Testis (tissue), 3 donors: Measurements from ENCODE around the gene TLE3. TPM values are rescaled to one million over a fixed set of nuclear protein-coding genes. Genes with fewer than 3 reads are reported as not detected.

Experiments used
- DNase-seq: peaks from one replicate; pipeline ENCODE4 v3.0.0-alpha.2; 2019
- H3K27ac ChIP-seq, 2 donors: fragments of 200-600 bp; sonication (generic); one replicate each; pipeline ENCODE4 v1.5.1; 2019
- H3K27me3 ChIP-seq: fragments of 200-600 bp; sonication (generic); one replicate; pipeline ENCODE4 v1.5.1; 2019
- H3K36me3 ChIP-seq: fragments of 200-600 bp; sonication (generic); one replicate; pipeline ENCODE4 v1.5.1; 2017; ENCODE audit warnings: low read depth; ENCODE audit errors: missing control alignments
- H3K4me1 ChIP-seq: fragments of 200-600 bp; sonication (generic); one replicate; pipeline ENCODE4 v1.5.1; 2019
- H3K4me3 ChIP-seq, 2 donors: fragments of 200-600 bp; sonication (generic); one replicate each; pipeline ENCODE4 v1.5.1; 2017 to 2019
- H3K9me3 ChIP-seq: fragments of 200-600 bp; sonication (generic); one replicate; pipeline ENCODE4 v1.5.1; 2017
- POLR2A ChIP-seq: fragments of 450-650 bp; IDR thresholded peaks from one replicate; pipeline ENCODE4 v1.6.1; 2017; ENCODE audit warnings: antibody characterized with exemption, mild to moderate bottlenecking, moderate library complexity
- WGBS, 2 donors: methylation state at CpG; one replicate each; pipeline ENCODE4 v1.1.5; 2018; 5-methylcytosine and 5-hydroxymethylcytosine counted together
- intact Hi-C: fragments of 100-400 bp; cut with DNase I; formaldehyde crosslinking; loops from one replicate; pipeline ENCODE4 v1.15.1; 2023; ENCODE audit warnings: low total_unique reads
- polyA plus RNA-seq: library from polyadenylated mRNA; stranded (reverse); fragments of 350-450 nt; fragmentation: Illumina TruSeq; extraction: RNeasy Lipid Tissue Mini Kit (QIAGEN cat#74804); gene quantifications from one replicate; pipeline ENCODE4 v1.2.3, GENCODE V29; 2014; ENCODE audit warnings: low read depth, low replicate concordance; ENCODE audit not compliant: insufficient read depth
- total RNA-seq, 2 donors: library from RNA; depleted of rRNA; stranded (reverse); fragments of >200 nt; gene quantifications; one replicate each; pipeline ENCODE4 v1.2.3, GENCODE V29; 2016
- TF ChIP-seq, protein P1 (sequence below), 3 experiments: fragments of 450-650 bp in 2 of 3; fragments of 200-600 bp in 1 of 3; sonication (generic) in 1 of 3; IDR thresholded peaks; one replicate each; pipeline ENCODE4 v1.5.1; 2016 to 2019; ENCODE audit warnings: antibody characterized with exemption in 3 of 3, mild to moderate bottlenecking in 2 of 3, moderate library complexity in 1 of 3

Gene TLE3
- total and polyA plus RNA-seq, 3 donors from 2014 or later: 60.5 to 139 (median 99.5) TPM

GRCh38 chr15:70100474-70101341 is 3.0 kb upstream of the TLE3 start:
- intact Hi-C loops: no loop called here
- TF ChIP-seq, protein P1, sequence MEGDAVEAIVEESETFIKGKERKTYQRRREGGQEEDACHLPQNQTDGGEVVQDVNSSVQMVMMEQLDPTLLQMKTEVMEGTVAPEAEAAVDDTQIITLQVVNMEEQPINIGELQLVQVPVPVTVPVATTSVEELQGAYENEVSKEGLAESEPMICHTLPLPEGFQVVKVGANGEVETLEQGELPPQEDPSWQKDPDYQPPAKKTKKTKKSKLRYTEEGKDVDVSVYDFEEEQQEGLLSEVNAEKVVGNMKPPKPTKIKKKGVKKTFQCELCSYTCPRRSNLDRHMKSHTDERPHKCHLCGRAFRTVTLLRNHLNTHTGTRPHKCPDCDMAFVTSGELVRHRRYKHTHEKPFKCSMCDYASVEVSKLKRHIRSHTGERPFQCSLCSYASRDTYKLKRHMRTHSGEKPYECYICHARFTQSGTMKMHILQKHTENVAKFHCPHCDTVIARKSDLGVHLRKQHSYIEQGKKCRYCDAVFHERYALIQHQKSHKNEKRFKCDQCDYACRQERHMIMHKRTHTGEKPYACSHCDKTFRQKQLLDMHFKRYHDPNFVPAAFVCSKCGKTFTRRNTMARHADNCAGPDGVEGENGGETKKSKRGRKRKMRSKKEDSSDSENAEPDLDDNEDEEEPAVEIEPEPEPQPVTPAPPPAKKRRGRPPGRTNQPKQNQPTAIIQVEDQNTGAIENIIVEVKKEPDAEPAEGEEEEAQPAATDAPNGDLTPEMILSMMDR (IDR thresholded peaks at IDR 0.05): peak in 1 of 3 experiments; percentile 22
- no peak for TF ChIP-seq POLR2A
- DNase-seq: peak; percentile 67
- no peaks in the 10 kb centered on the region for H3K27me3 ChIP-seq
- WGBS, 2 donors: 2 to 6% methylated on average over 30 to 45 of the region's 54 CpGs
- H3K9me3 ChIP-seq: no peaks in the 10 kb centered on the region
- no peaks in the 10 kb centered on the region for H3K36me3 ChIP-seq
- peaks cover 39% of the 10 kb centered on the region for H3K4me1 ChIP-seq
- H3K4me3 ChIP-seq: peak overlapping the region; percentile 19 to 56
- peak overlapping the region; percentile 69 to 80 for H3K27ac ChIP-seq

DNA sequence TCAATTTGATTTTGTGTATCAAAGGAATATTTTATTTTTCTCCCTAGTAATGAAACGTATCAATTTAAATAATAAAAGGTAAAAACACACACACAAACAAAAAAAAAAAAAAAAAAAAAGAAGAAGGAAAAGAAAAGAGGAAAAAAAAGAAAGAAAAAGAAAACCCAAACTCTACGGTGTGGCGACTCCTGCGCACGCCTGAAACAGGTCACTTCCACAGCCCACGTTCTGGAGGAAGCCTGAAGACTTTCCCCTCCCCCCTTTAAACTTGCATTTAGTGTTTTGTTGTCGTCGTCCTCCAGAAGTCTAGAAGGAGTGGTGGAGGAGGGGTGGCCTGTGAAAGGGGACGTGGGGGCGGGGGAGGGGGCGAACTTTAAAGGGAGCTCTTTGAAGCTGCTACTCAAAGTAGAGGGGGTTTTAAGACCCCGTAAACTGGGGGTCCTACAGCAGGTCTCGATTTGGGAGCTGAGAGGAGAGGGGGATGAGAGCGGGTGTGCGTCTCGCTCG is 2.3 kb upstream of the TLE3 start:
- Histone ChIP-seq H3K27ac (peak overlapping the region; percentile 69 to 80), H3K9me3 (no peaks in the 10 kb centered on the region), H3K4me3 (peak overlapping the region; percentile 19 to 56), H3K27me3 (no peaks in the 10 kb centered on the region), H3K4me1 (peaks cover 42% of the 10 kb centered on the region), H3K36me3 (no peaks in the 10 kb centered on the region)
- intact Hi-C loops: no loop called here
- 0 to 1% methylated on average over 17 of the region's 17 CpGs for WGBS, 2 donors
- no peak for DNase-seq
- TF ChIP-seq, protein P1 (IDR thresholded peaks at IDR 0.05): no peak
- no peak for TF ChIP-seq POLR2A

DNA sequence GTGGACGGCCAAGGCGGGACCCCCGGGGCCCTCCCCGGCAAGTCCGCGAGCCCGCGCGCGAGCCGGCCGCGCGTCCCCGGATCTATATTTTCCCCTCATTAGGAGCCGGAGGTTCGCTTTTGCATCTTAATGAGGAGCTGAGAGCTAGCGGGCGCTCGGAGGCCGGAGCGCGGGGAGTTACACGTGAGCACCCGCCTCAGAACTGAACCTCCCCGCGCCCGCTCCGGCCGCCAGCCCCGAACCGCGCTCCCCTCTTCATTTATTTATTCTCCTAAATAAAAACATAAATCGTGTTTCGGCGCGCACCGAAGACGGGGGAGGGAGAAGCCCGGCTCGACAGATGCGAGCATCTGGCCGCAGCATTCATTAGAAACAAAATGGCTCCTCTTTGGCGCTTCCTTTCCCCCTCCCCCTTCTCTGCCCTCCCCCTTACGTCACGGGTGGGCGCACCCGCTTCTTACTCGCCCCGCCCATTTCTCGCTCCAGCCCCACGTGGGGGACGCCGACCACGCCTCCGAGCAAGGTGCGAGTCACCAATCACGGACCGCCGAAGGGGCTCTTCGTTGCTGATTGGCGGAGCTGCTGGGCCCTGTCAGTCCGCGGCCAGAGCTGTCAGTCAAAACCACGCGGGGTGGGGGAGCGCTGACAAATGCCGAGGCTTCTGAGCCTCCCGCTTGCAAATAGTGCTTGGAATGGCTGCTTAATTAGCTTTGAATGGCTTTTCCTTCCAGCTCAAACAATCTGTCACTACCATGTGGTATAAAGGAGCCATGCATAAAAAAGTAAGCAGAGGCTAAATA is 1.6 kb upstream of the TLE3 start:
- peak overlapping the region; percentile 89 to 90 for H3K4me3 ChIP-seq
- DNase-seq: peak; percentile 100
- no peaks in the 10 kb centered on the region for H3K9me3 ChIP-seq
- peak; percentile 91 for TF ChIP-seq POLR2A
- TF ChIP-seq, protein P1 (IDR thresholded peaks at IDR 0.05): no peak
- no peaks in the 10 kb centered on the region for H3K27me3 ChIP-seq
- H3K36me3 ChIP-seq: no peaks in the 10 kb centered on the region
- intact Hi-C loops: no loop called here
- H3K27ac ChIP-seq: peak overlapping the region; percentile 86 to 99
- H3K4me1 ChIP-seq: peaks cover 48% of the 10 kb centered on the region
- WGBS, 2 donors: 1% methylated on average over 20 to 68 of the region's 69 CpGs

DNA sequence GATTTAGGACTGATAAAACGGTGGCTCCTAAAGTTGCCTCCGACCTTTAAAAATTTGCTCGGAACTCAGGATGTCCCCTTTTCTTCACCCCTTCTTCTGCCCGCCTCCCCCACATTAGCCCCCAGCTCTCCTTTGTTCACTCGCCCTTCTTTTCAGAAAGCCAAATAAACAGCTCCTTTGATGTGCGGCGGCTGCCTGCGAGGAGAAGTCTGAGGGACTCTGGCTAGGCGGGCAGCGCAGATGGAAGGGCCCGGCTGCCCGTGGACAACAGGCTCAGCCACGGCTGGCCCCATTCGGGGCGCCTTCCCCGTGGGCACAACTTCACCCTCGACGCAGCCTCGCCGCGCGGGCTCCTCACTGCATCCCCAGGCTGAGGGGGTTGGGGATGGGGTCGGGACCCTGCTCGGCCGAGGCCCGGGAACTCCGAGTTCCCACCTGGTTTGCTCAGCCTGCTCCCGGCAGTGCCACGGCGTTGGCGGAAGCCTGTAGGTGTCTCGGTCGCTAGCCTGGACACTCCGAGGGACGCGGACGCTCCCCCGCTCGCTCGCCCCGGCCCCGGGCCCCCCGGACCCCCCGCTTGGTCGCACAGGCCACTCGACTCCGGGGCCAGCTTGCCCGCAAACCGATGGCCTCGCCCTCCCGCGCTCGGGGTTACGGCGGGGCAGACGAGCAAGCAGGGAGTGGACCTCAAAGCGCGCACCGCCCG is 897 bp upstream of the TLE3 start:
- intact Hi-C loops: no loop called here

More for the DNA sequence above, 897 bp upstream of the TLE3 start:
- peak overlapping the region; percentile 86 to 99 for H3K27ac ChIP-seq
- no peaks in the 10 kb centered on the region for H3K36me3 ChIP-seq
- 0 to 2% methylated on average over 16 to 60 of the region's 60 CpGs for WGBS, 2 donors
- H3K9me3 ChIP-seq: no peaks in the 10 kb centered on the region
- peak; percentile 61 for DNase-seq
- TF ChIP-seq, protein P1 (IDR thresholded peaks at IDR 0.05): no peak
- no peak for TF ChIP-seq POLR2A
- H3K4me1 ChIP-seq: peaks cover 56% of the 10 kb centered on the region
- H3K27me3 ChIP-seq: no peaks in the 10 kb centered on the region
- H3K4me3 ChIP-seq: peak overlapping the region; percentile 89 to 90
